OCI-LY1 (cell line): ENCODE data around the gene RBM26.
"Not testable (repeated sequence)": the region's sequence is repeated elsewhere in the genome, so short reads cannot be mapped to it uniquely, and the experiment has no call there.

Experiments
- EZH2 ChIP-seq: fragments of 200-600 bp; sonication (generic), shearing (Covaris generic); IDR thresholded peaks from 2 replicates; pipeline ENCODE4 v1.8.0; 2017; ENCODE audit warnings: borderline replicate concordance, mixed run types, mild to moderate bottlenecking, antibody characterized with exemption, low read length, moderate library complexity, mixed read lengths
- TF ChIP-seq, protein P1 (sequence below): fragments of 200-600 bp; sonication (generic), shearing (Covaris generic); IDR thresholded peaks from 2 replicates; pipeline ENCODE4 v1.5.1; 2017; ENCODE audit warnings: mild to moderate bottlenecking, antibody characterized with exemption, low read length, moderate library complexity, mixed read lengths

DNA sequence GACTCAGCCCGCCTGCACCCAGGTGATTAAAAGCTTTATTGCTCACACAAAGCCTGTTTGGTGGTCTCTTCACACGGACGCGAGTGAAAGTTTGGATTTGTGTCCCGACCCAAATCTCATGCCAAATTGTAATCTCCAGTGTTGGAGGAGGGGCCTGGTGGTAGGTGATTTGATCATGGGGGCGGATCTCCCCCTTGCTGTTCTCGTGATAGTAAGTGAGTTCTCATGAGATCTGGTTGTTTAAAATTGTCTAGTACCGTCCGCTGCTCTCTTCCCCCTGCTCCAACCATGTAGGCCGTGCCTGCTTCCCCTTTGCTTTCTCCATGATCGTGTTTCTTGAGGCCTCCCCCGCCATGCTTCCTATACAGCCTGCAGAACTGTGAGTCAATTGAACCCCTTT lies 126.3 kb downstream of the RBM26 start:
- not testable (repeated sequence) for TF ChIP-seq EZH2
- TF ChIP-seq, protein P1, sequence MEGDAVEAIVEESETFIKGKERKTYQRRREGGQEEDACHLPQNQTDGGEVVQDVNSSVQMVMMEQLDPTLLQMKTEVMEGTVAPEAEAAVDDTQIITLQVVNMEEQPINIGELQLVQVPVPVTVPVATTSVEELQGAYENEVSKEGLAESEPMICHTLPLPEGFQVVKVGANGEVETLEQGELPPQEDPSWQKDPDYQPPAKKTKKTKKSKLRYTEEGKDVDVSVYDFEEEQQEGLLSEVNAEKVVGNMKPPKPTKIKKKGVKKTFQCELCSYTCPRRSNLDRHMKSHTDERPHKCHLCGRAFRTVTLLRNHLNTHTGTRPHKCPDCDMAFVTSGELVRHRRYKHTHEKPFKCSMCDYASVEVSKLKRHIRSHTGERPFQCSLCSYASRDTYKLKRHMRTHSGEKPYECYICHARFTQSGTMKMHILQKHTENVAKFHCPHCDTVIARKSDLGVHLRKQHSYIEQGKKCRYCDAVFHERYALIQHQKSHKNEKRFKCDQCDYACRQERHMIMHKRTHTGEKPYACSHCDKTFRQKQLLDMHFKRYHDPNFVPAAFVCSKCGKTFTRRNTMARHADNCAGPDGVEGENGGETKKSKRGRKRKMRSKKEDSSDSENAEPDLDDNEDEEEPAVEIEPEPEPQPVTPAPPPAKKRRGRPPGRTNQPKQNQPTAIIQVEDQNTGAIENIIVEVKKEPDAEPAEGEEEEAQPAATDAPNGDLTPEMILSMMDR = not testable (repeated sequence)
